ENCODE results near the gene MAP2K5. TPM values are rescaled to one million over a fixed set of nuclear protein-coding genes. Genes with fewer than 3 reads are reported as not detected.

Gene MAP2K5
- total RNA-seq, 1 donor from 2014 or later = 29.0 TPM

DNA sequence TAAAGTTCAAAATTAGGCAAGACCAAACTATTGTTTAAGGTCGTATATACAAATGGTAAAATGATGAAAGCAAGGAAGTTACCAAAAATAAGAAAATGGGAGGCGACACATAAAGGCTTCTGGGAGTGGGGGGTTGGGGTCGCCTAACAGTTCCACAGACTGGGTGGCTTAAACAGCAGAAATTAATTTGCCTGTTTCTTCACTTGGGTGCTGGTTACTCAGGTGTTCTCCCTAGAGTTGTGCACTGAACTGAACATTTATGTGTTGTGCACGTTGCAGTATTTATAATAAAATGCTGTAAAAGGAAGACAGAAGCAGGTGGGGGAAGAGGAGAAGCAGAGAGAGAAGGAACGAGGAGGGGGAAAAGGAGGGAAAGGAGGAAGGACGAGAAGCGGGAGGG lies 307.8 kb downstream of the MAP2K5 start:
- Mint-ChIP-seq H3K4me3 (ENCODE audit: unreplicated experiment) (no peak overlapping the region), H3K36me3 (ENCODE audit: unreplicated experiment) (no peaks in the 10 kb centered on the region), H3K4me1 (ENCODE audit: low read depth, unreplicated experiment) (no peaks in the 10 kb centered on the region), H3K27ac (ENCODE audit: unreplicated experiment) (no peak overlapping the region), H3K9me3 (ENCODE audit: unreplicated experiment) (no peaks in the 10 kb centered on the region), H3K27me3 (ENCODE audit: unreplicated experiment) (no peaks in the 10 kb centered on the region)
- DNase-seq = no peak
- no peak for TF ChIP-seq CTCF (IDR thresholded peaks at IDR 0.05; ENCODE audit: partially characterized antibody, unreplicated experiment)

- no peak for TF ChIP-seq CTCF (IDR thresholded peaks at IDR 0.05; ENCODE audit: partially characterized antibody, unreplicated experiment)
- H3K4me3 Mint-ChIP-seq (ENCODE audit: unreplicated experiment) = no peak overlapping the region
- no peak overlapping the region for H3K27ac Mint-ChIP-seq (ENCODE audit: unreplicated experiment)
- no peaks in the 10 kb centered on the region for H3K9me3 Mint-ChIP-seq (ENCODE audit: unreplicated experiment)
- no peaks in the 10 kb centered on the region for H3K27me3 Mint-ChIP-seq (ENCODE audit: unreplicated experiment)
- no peak for DNase-seq
- H3K4me1 Mint-ChIP-seq (ENCODE audit: low read depth, unreplicated experiment) = peaks cover 5% of the 10 kb centered on the region
- no peaks in the 10 kb centered on the region for H3K36me3 Mint-ChIP-seq (ENCODE audit: unreplicated experiment)
Observed at GRCh38 chr15:67850994-67851571, 308.6 kb downstream of the MAP2K5 start.

DNA sequence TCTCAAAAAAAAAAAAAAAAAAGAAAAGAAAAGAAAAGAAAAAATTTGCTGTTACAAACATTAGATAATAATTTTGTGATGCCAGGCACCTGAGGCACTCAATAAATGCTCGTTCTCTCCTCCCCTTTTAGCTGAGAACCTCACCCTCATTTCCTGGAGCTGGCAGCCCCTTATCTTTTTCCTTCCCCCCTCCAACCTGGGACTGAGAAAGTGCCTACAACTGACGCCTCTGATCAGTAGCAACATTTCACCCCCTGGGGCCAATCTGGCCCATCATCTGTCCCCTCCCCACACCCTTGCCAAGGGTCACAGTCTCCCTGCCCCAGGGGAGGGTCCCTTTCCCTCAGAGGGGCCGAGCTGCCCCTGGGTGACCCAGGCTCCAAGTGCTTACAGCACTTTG lies 309.9 kb downstream of the MAP2K5 start:
- no peak for DNase-seq
- Mint-ChIP-seq H3K27ac (ENCODE audit: unreplicated experiment) (no peak overlapping the region), H3K36me3 (ENCODE audit: unreplicated experiment) (no peaks in the 10 kb centered on the region), H3K9me3 (ENCODE audit: unreplicated experiment) (no peaks in the 10 kb centered on the region), H3K4me3 (ENCODE audit: unreplicated experiment) (no peak overlapping the region), H3K27me3 (ENCODE audit: unreplicated experiment) (no peaks in the 10 kb centered on the region), H3K4me1 (ENCODE audit: low read depth, unreplicated experiment) (peaks cover 6% of the 10 kb centered on the region)
- TF ChIP-seq CTCF (IDR thresholded peaks at IDR 0.05; ENCODE audit: partially characterized antibody, unreplicated experiment) = no peak

DNA sequence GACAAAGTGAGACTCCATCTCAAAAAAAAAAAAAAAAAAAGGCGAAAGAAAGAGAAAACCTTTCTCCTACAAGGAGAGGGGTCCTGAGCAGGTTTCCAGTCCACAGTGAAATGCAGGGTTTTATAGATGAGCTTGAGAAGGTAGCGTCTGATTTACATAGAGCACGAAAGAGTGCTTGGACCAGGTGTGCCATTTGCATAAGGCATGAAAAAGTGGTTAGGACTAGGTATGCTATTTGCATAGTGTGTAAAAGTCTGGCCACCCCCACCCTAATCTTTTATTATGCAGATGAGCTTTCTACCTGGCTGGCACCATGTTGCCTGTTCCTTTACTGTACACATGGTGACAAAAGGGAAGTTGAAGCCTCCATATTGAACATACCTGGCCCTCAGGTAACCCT lies 311.0 kb downstream of the MAP2K5 start:
- no peak for TF ChIP-seq CTCF (IDR thresholded peaks at IDR 0.05; ENCODE audit: partially characterized antibody, unreplicated experiment)
- DNase-seq = no peak
- Mint-ChIP-seq H3K36me3 (ENCODE audit: unreplicated experiment) (no peaks in the 10 kb centered on the region), H3K4me1 (ENCODE audit: low read depth, unreplicated experiment) (peaks cover 6% of the 10 kb centered on the region), H3K27me3 (ENCODE audit: unreplicated experiment) (no peaks in the 10 kb centered on the region), H3K9me3 (ENCODE audit: unreplicated experiment) (no peaks in the 10 kb centered on the region), H3K27ac (ENCODE audit: unreplicated experiment) (no peak overlapping the region), H3K4me3 (ENCODE audit: unreplicated experiment) (no peak overlapping the region)

GRCh38 chr15:67854358-67854757 lies 311.9 kb downstream of the MAP2K5 start:
- H3K4me3 Mint-ChIP-seq (ENCODE audit: unreplicated experiment) = no peak overlapping the region
- H3K27me3 Mint-ChIP-seq (ENCODE audit: unreplicated experiment) = no peaks in the 10 kb centered on the region
- no peak for TF ChIP-seq CTCF (IDR thresholded peaks at IDR 0.05; ENCODE audit: partially characterized antibody, unreplicated experiment)
- no peak overlapping the region for H3K27ac Mint-ChIP-seq (ENCODE audit: unreplicated experiment)
- no peaks in the 10 kb centered on the region for H3K36me3 Mint-ChIP-seq (ENCODE audit: unreplicated experiment)
- H3K4me1 Mint-ChIP-seq (ENCODE audit: low read depth, unreplicated experiment) = peaks cover 7% of the 10 kb centered on the region
- no peak for DNase-seq
- H3K9me3 Mint-ChIP-seq (ENCODE audit: unreplicated experiment) = no peaks in the 10 kb centered on the region
